ENCODE measurements around the gene PTPRN2. TPM values are rescaled to one million over a fixed set of nuclear protein-coding genes. Genes with fewer than 3 reads are reported as not detected.

Gene PTPRN2
- total RNA-seq, 2 experiments from 2014 or later = 0.70 TPM; not detected in 1

GRCh38 chr7:157767506-157768197 lies 820.0 kb downstream of the PTPRN2 start:
- intact Hi-C loops (cut with micrococcal nuclease; ENCODE audit: unreplicated experiment) = no loop called here
- Histone ChIP-seq H3K9me2 (ENCODE audit: insufficient read depth, low read length) (no peaks in the 10 kb centered on the region), H2AFZ (ENCODE audit: low read length) (no peak overlapping the region), H3K79me2 (ENCODE audit: insufficient read depth, low read depth, low read length) (no peaks in the 10 kb centered on the region), H4K20me1 (ENCODE audit: insufficient read depth, low read length) (no peaks in the 10 kb centered on the region), H3K36me3 (ENCODE audit: insufficient read depth, low read length) (no peaks in the 10 kb centered on the region), H3K9me3 (ENCODE audit: low read length) (no peaks in the 10 kb centered on the region), H3K27ac (ENCODE audit: low read depth, low read length, poor library complexity, severe bottlenecking) (no peak overlapping the region), H3K4me1 (ENCODE audit: insufficient read depth, low read length, poor library complexity, severe bottlenecking) (no peaks in the 10 kb centered on the region), H3K4me2 (ENCODE audit: low read length) (no peak overlapping the region), H3K4me3 (ENCODE audit: low read depth, low read length, poor library complexity, severe bottlenecking) (no peak overlapping the region)
- DNase-seq (ENCODE audit: low spot score) = no peak
- ChIA-PET POLR2A (no interaction called here), CTCF (ENCODE audit: unreplicated experiment) (no interaction called here)
- TF ChIP-seq, protein P1, sequence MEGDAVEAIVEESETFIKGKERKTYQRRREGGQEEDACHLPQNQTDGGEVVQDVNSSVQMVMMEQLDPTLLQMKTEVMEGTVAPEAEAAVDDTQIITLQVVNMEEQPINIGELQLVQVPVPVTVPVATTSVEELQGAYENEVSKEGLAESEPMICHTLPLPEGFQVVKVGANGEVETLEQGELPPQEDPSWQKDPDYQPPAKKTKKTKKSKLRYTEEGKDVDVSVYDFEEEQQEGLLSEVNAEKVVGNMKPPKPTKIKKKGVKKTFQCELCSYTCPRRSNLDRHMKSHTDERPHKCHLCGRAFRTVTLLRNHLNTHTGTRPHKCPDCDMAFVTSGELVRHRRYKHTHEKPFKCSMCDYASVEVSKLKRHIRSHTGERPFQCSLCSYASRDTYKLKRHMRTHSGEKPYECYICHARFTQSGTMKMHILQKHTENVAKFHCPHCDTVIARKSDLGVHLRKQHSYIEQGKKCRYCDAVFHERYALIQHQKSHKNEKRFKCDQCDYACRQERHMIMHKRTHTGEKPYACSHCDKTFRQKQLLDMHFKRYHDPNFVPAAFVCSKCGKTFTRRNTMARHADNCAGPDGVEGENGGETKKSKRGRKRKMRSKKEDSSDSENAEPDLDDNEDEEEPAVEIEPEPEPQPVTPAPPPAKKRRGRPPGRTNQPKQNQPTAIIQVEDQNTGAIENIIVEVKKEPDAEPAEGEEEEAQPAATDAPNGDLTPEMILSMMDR (conservative IDR thresholded peaks at IDR 0.05; ENCODE audit: low read length) = no peak
- TF ChIP-seq EZH2phosphoT487 (IDR thresholded peaks at IDR 0.05; ENCODE audit: borderline replicate concordance, low read depth, low read length) = no peak
- BruUV-seq (replicated peaks) = no TSS peak

GRCh38 chr7:157766098-157766497 lies 821.5 kb downstream of the PTPRN2 start:
- no peak for TF ChIP-seq EZH2phosphoT487 (IDR thresholded peaks at IDR 0.05; ENCODE audit: borderline replicate concordance, low read depth, low read length)
- TF ChIP-seq, protein P1 (conservative IDR thresholded peaks at IDR 0.05; ENCODE audit: low read length) = no peak

GRCh38 chr7:157764946-157765537 lies 822.6 kb downstream of the PTPRN2 start:
- H3K27ac ChIP-seq (ENCODE audit: low read depth, low read length, poor library complexity, severe bottlenecking) = no peak overlapping the region
- no peak overlapping the region for H2AFZ ChIP-seq (ENCODE audit: low read length)
- no peak for TF ChIP-seq EZH2phosphoT487 (IDR thresholded peaks at IDR 0.05; ENCODE audit: borderline replicate concordance, low read depth, low read length)
- TF ChIP-seq, protein P1 (conservative IDR thresholded peaks at IDR 0.05; ENCODE audit: low read length) = no peak
- no peak for DNase-seq (ENCODE audit: low spot score)
- CTCF ChIA-PET (ENCODE audit: unreplicated experiment) = no interaction called here
- intact Hi-C loops (cut with micrococcal nuclease; ENCODE audit: unreplicated experiment) = no loop called here
- H3K9me3 ChIP-seq (ENCODE audit: low read length) = no peaks in the 10 kb centered on the region
- no peaks in the 10 kb centered on the region for H4K20me1 ChIP-seq (ENCODE audit: insufficient read depth, low read length)
- BruUV-seq (replicated peaks) = no TSS peak
- no peak overlapping the region for H3K4me3 ChIP-seq (ENCODE audit: low read depth, low read length, poor library complexity, severe bottlenecking)
- no peaks in the 10 kb centered on the region for H3K4me1 ChIP-seq (ENCODE audit: insufficient read depth, low read length, poor library complexity, severe bottlenecking)
- no peaks in the 10 kb centered on the region for H3K36me3 ChIP-seq (ENCODE audit: insufficient read depth, low read length)
- no peaks in the 10 kb centered on the region for H3K79me2 ChIP-seq (ENCODE audit: insufficient read depth, low read depth, low read length)
- no peaks in the 10 kb centered on the region for H3K9me2 ChIP-seq (ENCODE audit: insufficient read depth, low read length)
- no peak overlapping the region for H3K4me2 ChIP-seq (ENCODE audit: low read length)
- POLR2A ChIA-PET = no interaction called here

More at GRCh38 chr7:157766098-157766497, 821.5 kb downstream of the PTPRN2 start:
- H3K4me2 ChIP-seq (ENCODE audit: low read length) = no peak overlapping the region
- BruUV-seq (replicated peaks) = no TSS peak
- no peaks in the 10 kb centered on the region for H3K9me2 ChIP-seq (ENCODE audit: insufficient read depth, low read length)
- H3K4me3 ChIP-seq (ENCODE audit: low read depth, low read length, poor library complexity, severe bottlenecking) = no peak overlapping the region
- ChIA-PET CTCF (ENCODE audit: unreplicated experiment) (no interaction called here), POLR2A (no interaction called here)
- no peak overlapping the region for H3K27ac ChIP-seq (ENCODE audit: low read depth, low read length, poor library complexity, severe bottlenecking)
- DNase-seq (ENCODE audit: low spot score) = no peak
- H3K79me2 ChIP-seq (ENCODE audit: insufficient read depth, low read depth, low read length) = no peaks in the 10 kb centered on the region
- no peak overlapping the region for H2AFZ ChIP-seq (ENCODE audit: low read length)
- no peaks in the 10 kb centered on the region for H3K9me3 ChIP-seq (ENCODE audit: low read length)
- intact Hi-C loops (cut with micrococcal nuclease; ENCODE audit: unreplicated experiment) = no loop called here
- no peaks in the 10 kb centered on the region for H3K4me1 ChIP-seq (ENCODE audit: insufficient read depth, low read length, poor library complexity, severe bottlenecking)
- no peaks in the 10 kb centered on the region for H3K36me3 ChIP-seq (ENCODE audit: insufficient read depth, low read length)
- H4K20me1 ChIP-seq (ENCODE audit: insufficient read depth, low read length) = no peaks in the 10 kb centered on the region

Measured in OCI-LY7 (cell line).